HL-60 (cell line): ENCODE results near the gene KIF26B.

Experiments used
- DNase-seq, 2 experiments: peaks; one replicate each; pipeline ENCODE4 v3.0.0-alpha.2; 2010 to 2020; ENCODE audit warnings: low read depth in 1 of 2, low spot score in 1 of 2
- H3K27ac ChIP-seq: fragments of 250-450 bp; sonication (Bioruptor Pico); replicated peaks from 2 replicates; pipeline ENCODE4 v1.5.1; 2020; ENCODE audit warnings: mild to moderate bottlenecking, moderate library complexity
- H3K27me3 ChIP-seq: fragments of 250-450 bp; sonication (Bioruptor Pico); 2 replicates; pipeline ENCODE4 v1.5.1; 2021; ENCODE audit warnings: mild to moderate bottlenecking, moderate library complexity; ENCODE audit not compliant: insufficient read depth, poor library complexity, severe bottlenecking
- H3K4me3 ChIP-seq: replicated peaks from 2 replicates; pipeline ENCODE4 v1.5.1; 2011; ENCODE audit warnings: mild to moderate bottlenecking, control low read depth, low read length; ENCODE audit not compliant: insufficient read depth
- CTCF ChIP-seq: IDR thresholded peaks from one replicate; pipeline ENCODE4 v1.5.1; 2011; ENCODE audit warnings: low read length, control low read depth, inconsistent platforms; ENCODE audit not compliant: insufficient read depth
- GABPA ChIP-seq: IDR thresholded peaks from 2 replicates; pipeline ENCODE4 v1.6.1; 2012; ENCODE audit warnings: low read depth
- POLR2AphosphoS5 ChIP-seq: IDR thresholded peaks from 2 replicates; pipeline ENCODE4 v1.6.1; 2012; ENCODE audit warnings: low read depth
- SPI1 ChIP-seq: IDR thresholded peaks from 2 replicates; pipeline ENCODE4 v1.6.1; 2012; ENCODE audit warnings: low read depth, mild to moderate bottlenecking, borderline replicate concordance
- TF ChIP-seq, protein P1 (sequence below): IDR thresholded peaks from 2 replicates; pipeline ENCODE4 v1.6.1; 2012; ENCODE audit warnings: low read depth; ENCODE audit not compliant: insufficient replicate concordance

KIF26B gene

DNA sequence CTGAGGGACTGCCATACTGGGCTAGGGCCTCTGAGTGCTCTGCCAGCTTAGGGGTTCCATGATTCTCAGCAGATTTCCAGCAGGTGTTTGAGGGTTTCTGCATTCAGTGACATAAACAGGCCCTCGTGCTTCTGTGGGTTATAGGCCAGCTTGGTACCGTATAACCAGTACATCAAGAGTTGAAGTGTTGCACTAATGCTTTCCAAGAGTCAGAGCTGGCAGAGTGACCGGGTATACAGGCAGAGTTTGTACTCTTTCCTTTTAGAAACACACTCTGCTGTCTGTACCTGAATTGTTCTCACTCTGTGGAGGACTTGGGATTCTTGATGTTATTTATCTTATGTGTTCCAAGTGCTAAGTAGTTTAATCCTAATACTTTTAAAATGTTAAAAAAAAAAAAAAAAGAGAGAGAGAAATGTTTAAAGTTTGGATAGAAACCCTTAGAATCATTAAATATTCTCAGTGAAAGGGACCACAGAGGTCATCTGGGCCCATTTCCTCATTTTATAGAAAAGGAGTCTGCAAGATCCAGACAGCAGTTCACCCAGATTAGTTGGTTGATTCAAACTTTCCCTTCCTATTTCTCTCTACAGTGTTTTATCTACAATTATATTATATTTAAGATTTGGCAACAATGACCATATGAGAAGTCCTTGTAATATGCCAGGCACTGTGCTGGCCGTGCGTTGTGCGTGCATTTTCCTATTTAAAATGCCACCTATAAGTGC, 325.8 kb downstream of the KIF26B start:
- TF ChIP-seq, protein P1, sequence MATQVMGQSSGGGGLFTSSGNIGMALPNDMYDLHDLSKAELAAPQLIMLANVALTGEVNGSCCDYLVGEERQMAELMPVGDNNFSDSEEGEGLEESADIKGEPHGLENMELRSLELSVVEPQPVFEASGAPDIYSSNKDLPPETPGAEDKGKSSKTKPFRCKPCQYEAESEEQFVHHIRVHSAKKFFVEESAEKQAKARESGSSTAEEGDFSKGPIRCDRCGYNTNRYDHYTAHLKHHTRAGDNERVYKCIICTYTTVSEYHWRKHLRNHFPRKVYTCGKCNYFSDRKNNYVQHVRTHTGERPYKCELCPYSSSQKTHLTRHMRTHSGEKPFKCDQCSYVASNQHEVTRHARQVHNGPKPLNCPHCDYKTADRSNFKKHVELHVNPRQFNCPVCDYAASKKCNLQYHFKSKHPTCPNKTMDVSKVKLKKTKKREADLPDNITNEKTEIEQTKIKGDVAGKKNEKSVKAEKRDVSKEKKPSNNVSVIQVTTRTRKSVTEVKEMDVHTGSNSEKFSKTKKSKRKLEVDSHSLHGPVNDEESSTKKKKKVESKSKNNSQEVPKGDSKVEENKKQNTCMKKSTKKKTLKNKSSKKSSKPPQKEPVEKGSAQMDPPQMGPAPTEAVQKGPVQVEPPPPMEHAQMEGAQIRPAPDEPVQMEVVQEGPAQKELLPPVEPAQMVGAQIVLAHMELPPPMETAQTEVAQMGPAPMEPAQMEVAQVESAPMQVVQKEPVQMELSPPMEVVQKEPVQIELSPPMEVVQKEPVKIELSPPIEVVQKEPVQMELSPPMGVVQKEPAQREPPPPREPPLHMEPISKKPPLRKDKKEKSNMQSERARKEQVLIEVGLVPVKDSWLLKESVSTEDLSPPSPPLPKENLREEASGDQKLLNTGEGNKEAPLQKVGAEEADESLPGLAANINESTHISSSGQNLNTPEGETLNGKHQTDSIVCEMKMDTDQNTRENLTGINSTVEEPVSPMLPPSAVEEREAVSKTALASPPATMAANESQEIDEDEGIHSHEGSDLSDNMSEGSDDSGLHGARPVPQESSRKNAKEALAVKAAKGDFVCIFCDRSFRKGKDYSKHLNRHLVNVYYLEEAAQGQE = no peak
- TF ChIP-seq POLR2AphosphoS5 = no peak
- peak; percentile 57; the same call in 1 of the 2 replicates for TF ChIP-seq SPI1
- TF ChIP-seq CTCF = no peak
- no peaks in the 10 kb centered on the region for H3K27me3 ChIP-seq
- no peak overlapping the region for H3K27ac ChIP-seq
- no peak for DNase-seq
- no peak overlapping the region for H3K4me3 ChIP-seq

GRCh38 chr1:245481261-245481660, 326.5 kb downstream of the KIF26B start:
- no peak overlapping the region for H3K4me3 ChIP-seq
- H3K27me3 ChIP-seq = no peaks in the 10 kb centered on the region
- no peak overlapping the region for H3K27ac ChIP-seq
- TF ChIP-seq, protein P1 = no peak
- no peak for TF ChIP-seq CTCF
- TF ChIP-seq POLR2AphosphoS5 = no peak
- no peak for TF ChIP-seq SPI1
- TF ChIP-seq GABPA = no peak
- no peak for DNase-seq

GRCh38 chr1:245483247-245483646, 328.5 kb downstream of the KIF26B start:
- TF ChIP-seq, protein P1 = no peak
- TF ChIP-seq CTCF (no peak), POLR2AphosphoS5 (no peak), GABPA (no peak), SPI1 (no peak)
- no peak overlapping the region for H3K4me3 ChIP-seq
- no peak for DNase-seq
- no peak overlapping the region for H3K27ac ChIP-seq
- no peaks in the 10 kb centered on the region for H3K27me3 ChIP-seq
